ENCODE measurements around the gene SCN2B. TPM values are rescaled to one million over a fixed set of nuclear protein-coding genes. Genes with fewer than 3 reads are reported as not detected.

The SCN2B gene
- total and polyA plus RNA-seq, 2 of the 4 experiments (the other 2 are of a cell fraction) = under 0.01 to 0.05 TPM

GRCh38 chr11:118184784-118185579 is 8.5 kb upstream of the SCN2B start:
- H3K9me3 ChIP-seq (ENCODE audit: control insufficient read depth, insufficient read depth, low read length) = no peaks in the 10 kb centered on the region
- H2BK20ac ChIP-seq (ENCODE audit: low read depth, low read length) = no peak overlapping the region
- H3K79me1 ChIP-seq (ENCODE audit: low read depth in 1 of 2, low read length in 2 of 2) = no peaks in the 10 kb centered on the region
- no peak overlapping the region for H3K18ac ChIP-seq (ENCODE audit: low read depth, low read length)
- H4K91ac ChIP-seq (ENCODE audit: insufficient read depth, low read depth, low read length) = no peak overlapping the region
- DNase-seq (no peak), ATAC-seq (ENCODE audit: low read depth) (no peak)
- TF ChIP-seq MAFK (IDR thresholded peaks at IDR 0.05; ENCODE audit: low read depth, low read length) (no peak), POLR2A (IDR thresholded peaks at IDR 0.05; ENCODE audit: low read depth, low read length) (no peak), SMC3 (IDR thresholded peaks at IDR 0.05; ENCODE audit: low read depth, low read length) (no peak), RAD21 (IDR thresholded peaks at IDR 0.05; ENCODE audit: low read length) (no peak), MAZ (IDR thresholded peaks at IDR 0.05; ENCODE audit: borderline replicate concordance, low read depth, low read length) (no peak), ELK1 (IDR thresholded peaks at IDR 0.05; ENCODE audit: borderline replicate concordance, low read depth, low read length) (no peak), BHLHE40 (IDR thresholded peaks at IDR 0.05; ENCODE audit: low read depth, low read length) (no peak), RCOR1 (IDR thresholded peaks at IDR 0.05; ENCODE audit: insufficient replicate concordance, low read length) (no peak), MXI1 (IDR thresholded peaks at IDR 0.05; ENCODE audit: borderline replicate concordance, low read depth, low read length) (no peak), CHD1 (IDR thresholded peaks at IDR 0.05; ENCODE audit: low read depth, low read length) (no peak), CTCF (conservative IDR thresholded peaks at IDR 0.05; ENCODE audit: low read depth, low read length) (no peak), NFE2L2 (IDR thresholded peaks at IDR 0.05; ENCODE audit: low read depth, low read length) (no peak), FOS (IDR thresholded peaks at IDR 0.05; ENCODE audit: low read depth, low read length) (no peak), USF2 (IDR thresholded peaks at IDR 0.05; ENCODE audit: low read depth, low read length) (no peak)
- in situ Hi-C loops (cut with MboI; ENCODE audit: low sequenced_read_pairs) = no loop called here
- no peak overlapping the region for H3K56ac ChIP-seq (ENCODE audit: extremely low read depth, insufficient read depth, low read length)
- CTCF ChIA-PET = interaction anchor here (0.8 kb wide), 1 partner anchor 13 kb away, joined by 3 read pairs; no protein-coding TSS in a partner anchor
- intact Hi-C loops (cut with micrococcal nuclease) = no loop called here
- dilution Hi-C loops (cut with HindIII; ENCODE audit: low sequenced_read_pairs, unreplicated experiment) = no loop called here
- H3K9me1 ChIP-seq (ENCODE audit: insufficient read depth, low read length) = no peaks in the 10 kb centered on the region
- no peak overlapping the region for H2BK15ac ChIP-seq (ENCODE audit: low read depth, low read length)
- H3K27me3 ChIP-seq (ENCODE audit: control insufficient read depth, insufficient read depth, low read length) = peaks cover 8% of the 10 kb centered on the region
- no peak overlapping the region for H3K4ac ChIP-seq (ENCODE audit: low read depth, low read length)
- H2AFZ ChIP-seq (replicated peaks; ENCODE audit: low read length, poor library complexity) = no peak overlapping the region
- H2AK9ac ChIP-seq (replicated peaks; ENCODE audit: low read depth, low read length, poor library complexity) = no peak overlapping the region
- no peak overlapping the region for H2BK120ac ChIP-seq (ENCODE audit: low read depth, low read length)
- H3K14ac ChIP-seq (replicated peaks; ENCODE audit: low read depth, low read length) = no peak overlapping the region
- no peak overlapping the region for H3K23ac ChIP-seq (ENCODE audit: low read depth, low read length)
- H3K4me1 ChIP-seq (ENCODE audit: control insufficient read depth, insufficient read depth, low read length) = no peaks in the 10 kb centered on the region
- no peak overlapping the region for H3K4me2 ChIP-seq (ENCODE audit: low read depth, low read length)
- no peak overlapping the region for H3K27ac ChIP-seq (ENCODE audit: insufficient read depth, low read length)
- no peaks in the 10 kb centered on the region for H3K36me3 ChIP-seq (ENCODE audit: control insufficient read depth, insufficient read depth, low read length)
- no peak overlapping the region for H4K5ac ChIP-seq (ENCODE audit: low read depth, low read length)
- H3K9ac ChIP-seq (ENCODE audit: low read depth, low read length) = no peak overlapping the region
- 80% methylated on average over 3 of the region's 12 CpGs; no CpG with 5 or more reads in 1 of the 2 experiments for WGBS, 2 experiments (ENCODE audit: extremely low coverage in 2 of 2, insufficient read length in 1 of 2)
- no peak overlapping the region for H2AK5ac ChIP-seq (ENCODE audit: low read depth, low read length)
- POLR2A ChIA-PET (ENCODE audit: unreplicated experiment) = no interaction called here
- no TSS peak for BruUV-seq (replicated peaks)
- H2BK5ac ChIP-seq (ENCODE audit: low read depth, low read length, poor library complexity, severe bottlenecking) = no peak overlapping the region
- no peak overlapping the region for H3K4me3 ChIP-seq (ENCODE audit: insufficient read depth, low read depth, low read length)
- no peak overlapping the region for H4K8ac ChIP-seq (ENCODE audit: low read depth in 2 of 2, low read length in 2 of 2)
- no peaks in the 10 kb centered on the region for H4K20me1 ChIP-seq (ENCODE audit: insufficient read depth, low read length)

Data from IMR-90 (cell line).